A549 (cell line): ENCODE results near the gene ACBD6. TPM values are rescaled to one million over a fixed set of nuclear protein-coding genes. Genes with fewer than 3 reads are reported as not detected.

Source experiments
- ATAC-seq, 2 experiments: fragments of 200-7000 bp in 1 of 2; fragments of >200 bp in 1 of 2; cut with Nextera tagmentation in 1 of 2; cut with Tn5 transposase in 1 of 2; 3 replicates each; pipeline versions ENCODE4 v1.8.0 to v1.9.1; 2018 to 2020; ENCODE audit warnings: mild to moderate bottlenecking in 1 of 2, moderate library complexity in 1 of 2
- CTCF ChIA-PET: fragments of 300-600 bp; sonication (Branson Sonifier 250); formaldehyde crosslinking; extraction: SDS; loops from one replicate; lab custom pipeline; 2021; ENCODE audit warnings: antibody characterized with exemption, inconsistent platforms; lab: Yijun Ruan, JAX
- POLR2A ChIA-PET: fragments of 350-600 bp; formaldehyde crosslinking; extraction: SDS; loops from one replicate; lab custom pipeline; 2021; ENCODE audit warnings: antibody characterized with exemption, inconsistent platforms; lab: Yijun Ruan, JAX
- DNase-seq, 2 experiments: peaks; one replicate each; pipeline versions ENCODE4 v3.0.0 to v3.0.0-alpha.2; 2011 to 2016; ENCODE audit warnings: low read depth in 1 of 2, low spot score in 1 of 2
- FAIRE-seq: peaks from 2 replicates; lab custom pipeline; 2011; peaks lifted over from hg19 to GRCh38; lab: Jason Lieb, UNC
- H3K27ac ChIP-seq, 2 experiments: fragments of >200 bp; sonication (Bioruptor Twin); formaldehyde crosslinking; 3 replicates each; pipeline ENCODE4 v1.5.1; 2016 to 2017
- H3K4me1 ChIP-seq: fragments of >200 bp; sonication (Bioruptor Twin); formaldehyde crosslinking; 3 replicates; pipeline ENCODE4 v1.6.1; 2016
- H3K4me2 ChIP-seq: fragments of >200 bp; sonication (Bioruptor Twin); formaldehyde crosslinking; 3 replicates; pipeline ENCODE4 v1.6.1; 2016
- H3K4me3 ChIP-seq: fragments of >200 bp; sonication (Bioruptor Twin); formaldehyde crosslinking; 3 replicates; pipeline ENCODE4 v1.5.1; 2016
- H3K9me3 ChIP-seq: fragments of >200 bp; sonication (Bioruptor Twin); formaldehyde crosslinking; 3 replicates; pipeline ENCODE4 v1.6.1; 2016
- BHLHE40 ChIP-seq: IDR thresholded peaks from 2 replicates; pipeline ENCODE4 v1.6.1; 2012; ENCODE audit warnings: low read depth, low read length, inconsistent platforms
- CBX2 ChIP-seq: fragments of 200-600 bp; sonication (generic); IDR thresholded peaks from 2 replicates; pipeline ENCODE4 v1.6.1; 2016; ENCODE audit warnings: low read depth, mild to moderate bottlenecking, borderline replicate concordance
- CHD2 ChIP-seq: fragments of 150-350 bp; IDR thresholded peaks from 2 replicates; pipeline ENCODE4 v1.6.1; 2014; ENCODE audit warnings: low read length; ENCODE audit not compliant: partially characterized antibody
- FOSB ChIP-seq: fragments of 250-450 bp; sonication (Bioruptor Pico); IDR thresholded peaks from 2 replicates; pipeline ENCODE4 v1.5.0; 2020; ENCODE audit warnings: mild to moderate bottlenecking, moderate library complexity
- FOXS1 ChIP-seq: fragments of 250-450 bp; sonication (Bioruptor Pico); IDR thresholded peaks from 2 replicates; pipeline ENCODE4 v1.5.0; 2020; ENCODE audit warnings: mild to moderate bottlenecking, moderate library complexity
- GATA3 ChIP-seq: IDR thresholded peaks from 2 replicates; pipeline ENCODE4 v1.6.1; 2012; ENCODE audit warnings: borderline replicate concordance
- HDAC2 ChIP-seq: fragments of 200-600 bp; sonication (generic); IDR thresholded peaks from 2 replicates; pipeline ENCODE4 v1.6.1; 2016
- HOXA7 ChIP-seq: fragments of 250-450 bp; sonication (Bioruptor Pico); IDR thresholded peaks from 2 replicates; pipeline ENCODE4 v1.5.0; 2020; ENCODE audit warnings: mild to moderate bottlenecking, moderate library complexity
- JUN ChIP-seq, 2 experiments: fragments of >200 bp; sonication (Bioruptor Twin); formaldehyde crosslinking; IDR thresholded peaks; 2 replicates in 1 of 2; 3 replicates in 1 of 2; pipeline ENCODE4 v1.6.1; 2016 to 2017
- KDM1A ChIP-seq: fragments of 200-600 bp; sonication (generic); IDR thresholded peaks from 2 replicates; pipeline ENCODE4 v1.6.1; 2016; ENCODE audit warnings: low read depth, mild to moderate bottlenecking
- MAFK ChIP-seq: fragments of 450-650 bp; IDR thresholded peaks from 2 replicates; pipeline ENCODE4 v1.6.1; 2014; ENCODE audit not compliant: partially characterized antibody
- MAZ ChIP-seq: fragments of 150-350 bp; IDR thresholded peaks from 2 replicates; pipeline ENCODE4 v1.6.1; 2014; ENCODE audit warnings: antibody characterized with exemption, low read depth, low read length, borderline replicate concordance
- POLR2AphosphoS2 ChIP-seq: conservative IDR thresholded peaks from 2 replicates; pipeline ENCODE4 v1.6.1; 2012; ENCODE audit warnings: low read length, improper control_type of control experiment, inconsistent platforms
- REST ChIP-seq: fragments of 200-600 bp; sonication (generic); IDR thresholded peaks from 2 replicates; pipeline ENCODE4 v1.6.1; 2016; ENCODE audit warnings: antibody characterized with exemption, mild to moderate bottlenecking, moderate library complexity
- RFX5 ChIP-seq: fragments of 450-650 bp; IDR thresholded peaks from 2 replicates; pipeline ENCODE4 v1.7.1; 2014; ENCODE audit warnings: antibody characterized with exemption, mild to moderate bottlenecking, moderate library complexity
- SREBF2 ChIP-seq: fragments of 450-650 bp; IDR thresholded peaks from 2 replicates; pipeline ENCODE4 v1.6.1; 2014; ENCODE audit warnings: mild to moderate bottlenecking, moderate library complexity
- TFCP2L1 ChIP-seq: fragments of 250-450 bp; sonication (Bioruptor Pico); IDR thresholded peaks from 2 replicates; pipeline ENCODE4 v1.5.0; 2021; ENCODE audit warnings: mild to moderate bottlenecking
- ZNF302 ChIP-seq: fragments of 250-450 bp; sonication (Bioruptor Pico); IDR thresholded peaks from 2 replicates; pipeline ENCODE4 v1.9.0; 2021; ENCODE audit warnings: inconsistent platforms, mild to moderate bottlenecking, moderate library complexity
- ZSCAN20 ChIP-seq: fragments of 250-450 bp; sonication (Bioruptor Pico); IDR thresholded peaks from 2 replicates; pipeline ENCODE4 v1.8.0; 2022; ENCODE audit warnings: mild to moderate bottlenecking, moderate library complexity
- WGBS: methylation state at CpG from one replicate; pipeline ENCODE4 v1.1.6; 2017; ENCODE audit errors: missing lambda C conversion rate; 5-methylcytosine and 5-hydroxymethylcytosine counted together
- polyA plus RNA-seq, 4 experiments: library from polyadenylated mRNA; depleted of rRNA in 3 of 4; stranded (reverse); fragments of >200 nt; fragmentation: RNase III in 1 of 4; extraction: RNeasy Plus Mini Kit Qiagen cat#74134 plus additional on column Dnase treatment in 1 of 4; gene quantifications; 2 replicates in 3 of 4; 3 replicates in 1 of 4; pipeline ENCODE4 v1.2.3, GENCODE V29; 2011 to 2017
- TF ChIP-seq, protein P1 (sequence below): IDR thresholded peaks from 2 replicates; pipeline ENCODE4 v1.6.1; 2012

Gene ACBD6
- polyA plus RNA-seq, 2 of the 4 experiments (the other 2 are of a cell fraction): 61.4 to 91.3 TPM

DNA sequence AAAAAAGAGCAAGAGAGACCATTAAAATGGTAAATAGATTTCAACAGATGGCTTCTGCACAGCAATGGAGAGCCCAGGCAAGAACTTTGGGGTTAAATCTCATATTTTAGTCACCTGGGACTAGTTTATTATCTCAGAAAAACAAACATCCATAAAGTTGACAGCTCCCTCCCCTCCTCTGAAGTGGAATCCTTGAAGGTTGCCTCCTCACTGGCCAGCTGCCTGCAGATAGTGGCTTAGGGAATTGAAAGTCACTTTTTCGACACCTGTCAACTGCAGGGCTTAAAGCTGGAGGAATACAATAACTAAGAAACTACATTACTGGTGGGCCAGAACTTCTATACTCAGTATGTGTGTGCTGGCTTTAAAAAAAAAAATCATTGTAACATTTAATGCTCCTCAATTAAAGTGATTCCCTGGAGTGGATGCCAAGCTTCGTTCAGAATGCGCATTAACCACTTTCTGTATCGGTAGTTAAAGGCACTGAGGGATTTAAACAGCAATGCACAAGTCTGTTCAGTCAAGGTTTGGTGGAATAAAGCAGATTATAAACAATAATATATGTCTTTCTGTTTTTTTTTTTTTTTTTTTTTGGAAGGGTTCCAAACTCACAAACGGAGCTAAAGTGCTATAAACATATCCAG is 219.9 kb downstream of the ACBD6 start (continued):
- no peak for TF ChIP-seq FOSB
- no peak for TF ChIP-seq ZSCAN20 (CRISPR knock-in tag)
- no peak for TF ChIP-seq JUN (IDR thresholded peaks at IDR 0.05)
- TF ChIP-seq POLR2AphosphoS2: no peak
- no peak for TF ChIP-seq RFX5
- TF ChIP-seq FOXS1 (CRISPR knock-in tag): no peak
- TF ChIP-seq HOXA7 (CRISPR knock-in tag): no peak

DNA sequence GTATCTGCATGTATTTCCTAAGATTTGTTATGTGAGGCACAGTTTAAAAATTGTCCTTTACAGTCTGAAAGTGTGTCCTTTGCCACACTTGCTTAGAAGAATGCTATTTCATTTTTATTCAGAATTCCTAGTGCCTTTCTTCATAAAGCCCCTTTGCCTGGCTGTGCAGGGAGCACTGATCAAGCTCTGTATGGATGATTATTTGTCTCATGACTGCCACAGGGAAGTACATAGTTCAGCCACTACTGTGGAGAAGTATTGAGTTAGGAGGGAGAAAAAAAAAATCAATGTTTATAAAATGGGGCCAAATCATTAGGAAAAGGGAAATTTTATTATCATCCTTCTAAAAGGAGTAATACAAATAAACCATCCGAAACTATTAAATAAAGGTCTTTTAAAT is 220.9 kb downstream of the ACBD6 start:
- POLR2A ChIA-PET: no interaction called here
- TF ChIP-seq CHD2 (no peak), MAFK (no peak), SREBF2 (no peak), HOXA7 (CRISPR knock-in tag) (no peak), TFCP2L1 (no peak), HDAC2 (no peak), GATA3 (no peak), BHLHE40 (no peak), MAZ (no peak)
- no peak for ATAC-seq
- H3K4me2 ChIP-seq: no peak overlapping the region
- H3K4me3 ChIP-seq: no peak overlapping the region
- WGBS: 90% methylated on average over 1 of the region's 1 CpG
- peaks cover 5% of the 10 kb centered on the region; the same call in 1 of the 3 replicates for H3K4me1 ChIP-seq
- DNase-seq: no peak
- no peak overlapping the region for H3K27ac ChIP-seq
- no peaks in the 10 kb centered on the region for H3K9me3 ChIP-seq
- CTCF ChIA-PET: interaction anchor here (1.1 kb wide), 1 partner anchor 11 kb away, joined by 4 read pairs; no protein-coding TSS in a partner anchor
- no peak for FAIRE-seq

GRCh38 chr1:180280617-180281016 is 221.8 kb downstream of the ACBD6 start:
- FAIRE-seq: no peak
- ATAC-seq: no peak
- CTCF ChIA-PET: interaction anchor here (0.9 to 1.1 kb wide), 2 partner anchors 11 to 198 kb away, joined by 3 to 4 read pairs; no protein-coding TSS in a partner anchor
- TF ChIP-seq ZSCAN20 (CRISPR knock-in tag): no peak
- TF ChIP-seq CBX2: no peak
- TF ChIP-seq REST: no peak
- no peak for TF ChIP-seq ZNF302 (CRISPR knock-in tag)
- TF ChIP-seq, protein P1, sequence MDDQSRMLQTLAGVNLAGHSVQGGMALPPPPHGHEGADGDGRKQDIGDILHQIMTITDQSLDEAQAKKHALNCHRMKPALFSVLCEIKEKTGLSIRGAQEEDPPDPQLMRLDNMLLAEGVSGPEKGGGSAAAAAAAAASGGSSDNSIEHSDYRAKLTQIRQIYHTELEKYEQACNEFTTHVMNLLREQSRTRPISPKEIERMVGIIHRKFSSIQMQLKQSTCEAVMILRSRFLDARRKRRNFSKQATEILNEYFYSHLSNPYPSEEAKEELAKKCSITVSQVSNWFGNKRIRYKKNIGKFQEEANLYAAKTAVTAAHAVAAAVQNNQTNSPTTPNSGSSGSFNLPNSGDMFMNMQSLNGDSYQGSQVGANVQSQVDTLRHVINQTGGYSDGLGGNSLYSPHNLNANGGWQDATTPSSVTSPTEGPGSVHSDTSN: no peak
- no peak for TF ChIP-seq GATA3
- TF ChIP-seq KDM1A: no peak
- TF ChIP-seq, all 56 proteins: peak for 0
- 90% methylated on average over 2 of the region's 2 CpGs for WGBS
- Histone ChIP-seq H3K4me3 (no peak overlapping the region), H3K9me3 (no peaks in the 10 kb centered on the region), H3K4me2 (no peak overlapping the region), H3K4me1 (peaks cover 5% of the 10 kb centered on the region; the same call in 1 of the 3 replicates), H3K27ac (no peak overlapping the region)
- POLR2A ChIA-PET: no interaction called here
- DNase-seq: no peak
